Panc1 (cell line): Measurements from ENCODE around the gene CNNM2. TPM values are rescaled to one million over a fixed set of nuclear protein-coding genes. Genes with fewer than 3 reads are reported as not detected.
"Not testable (repeated sequence)": the region's sequence is repeated elsewhere in the genome, so short reads cannot be mapped to it uniquely, and the experiment has no call there.

Experiments used
- ATAC-seq: fragments of 200-7000 bp; cut with Tn5 transposase; 2 replicates; pipeline ENCODE4 v1.9.1; 2020; ENCODE audit warnings: mild to moderate bottlenecking, moderate library complexity
- BruUV-seq: library from RNA; stranded (reverse); fragments of 400-500 nt; replicated peaks from 2 replicates; lab custom pipeline; 2021; lab: Mats Ljungman, UMichigan
- CTCF ChIA-PET: fragments of 300-600 bp; sonication (Branson Sonifier 250); formaldehyde crosslinking; loops from one replicate; lab custom pipeline; 2022; ENCODE audit warnings: antibody characterized with exemption; lab: Charles Lee
- POLR2A ChIA-PET: fragments of 300-600 bp; sonication (Branson Sonifier 250); formaldehyde crosslinking; loops from one replicate; lab custom pipeline; 2022; ENCODE audit warnings: antibody characterized with exemption; lab: Charles Lee
- DNase-seq: peaks from one replicate; pipeline ENCODE4 v3.0.0-alpha.2; 2010; ENCODE audit warnings: low read depth, low spot score
- H3K27ac ChIP-seq: 2 replicates; pipeline ENCODE4 v1.5.1; 2011; ENCODE audit warnings: mild to moderate bottlenecking, low read length, inconsistent platforms
- H3K27me3 ChIP-seq: fragments of 200-500 bp; sonication (Bioruptor generic); 2 replicates; pipeline ENCODE4 v1.6.0; 2014; ENCODE audit warnings: low read length, inconsistent platforms; ENCODE audit not compliant: control insufficient read depth, insufficient read depth
- H3K36me3 ChIP-seq: fragments of 200-500 bp; sonication (Bioruptor generic); 2 replicates; pipeline ENCODE4 v1.5.1; 2014; ENCODE audit warnings: inconsistent platforms, mild to moderate bottlenecking, low read length, moderate library complexity; ENCODE audit not compliant: control insufficient read depth, insufficient read depth
- H3K4me1 ChIP-seq: 2 replicates; pipeline ENCODE4 v1.5.1; 2011; ENCODE audit warnings: inconsistent platforms, mild to moderate bottlenecking, low read length, moderate library complexity; ENCODE audit not compliant: control insufficient read depth, insufficient read depth
- H3K4me3 ChIP-seq, 2 experiments: 2 replicates each; pipeline ENCODE4 v1.5.1; 2011 to 2012; ENCODE audit warnings: low read depth in 2 of 2, low read length in 2 of 2, mild to moderate bottlenecking in 2 of 2, inconsistent platforms in 1 of 2, moderate library complexity in 1 of 2
- H3K9me3 ChIP-seq: fragments of 200-500 bp; sonication (Bioruptor generic); 2 replicates; pipeline ENCODE4 v1.5.1; 2014; ENCODE audit warnings: low read depth, mild to moderate bottlenecking, inconsistent platforms, low read length, moderate library complexity; ENCODE audit not compliant: control insufficient read depth, insufficient read depth
- POLR2AphosphoS5 ChIP-seq: IDR thresholded peaks from 2 replicates; pipeline ENCODE4 v1.6.1; 2012; ENCODE audit warnings: mild to moderate bottlenecking, low read depth, low read length, moderate library complexity
- SIN3A ChIP-seq: IDR thresholded peaks from 2 replicates; pipeline ENCODE4 v1.6.1; 2012; ENCODE audit warnings: low read depth, mild to moderate bottlenecking, low read length, moderate library complexity, borderline replicate concordance; ENCODE audit not compliant: insufficient read depth
- TCF7L2 ChIP-seq: IDR thresholded peaks from 2 replicates; pipeline ENCODE4 v1.6.1; 2011; ENCODE audit warnings: mild to moderate bottlenecking, low read depth, low read length, inconsistent platforms
- in situ Hi-C: cut with HindIII; loops from 2 replicates; pipeline ENCODE4 v1.10.0; 2016; ENCODE audit warnings: low sequenced_read_pairs, low pct_unique_long_range_greater_than_20kb
- intact Hi-C: fragments of 100-400 bp; cut with micrococcal nuclease; formaldehyde crosslinking; loops from one replicate; pipeline ENCODE4 v1.10.0; 2022; ENCODE audit not compliant: unreplicated experiment
- total RNA-seq: library from RNA; stranded (reverse); gene quantifications from one replicate; pipeline ENCODE4 v1.2.1, GENCODE V29; 2021; ENCODE audit not compliant: unreplicated experiment
- TF ChIP-seq, protein P1 (sequence below): fragments of 450-650 bp; IDR thresholded peaks from 2 replicates; pipeline ENCODE4 v1.5.1; 2017; ENCODE audit warnings: mild to moderate bottlenecking
- TF ChIP-seq, protein P2 (sequence below), 2 experiments: IDR thresholded peaks; 2 replicates each; pipeline ENCODE4 v1.6.1; 2011 to 2012; ENCODE audit warnings: low read depth in 2 of 2, control low read depth in 1 of 2, low read length in 1 of 2, mild to moderate bottlenecking in 1 of 2, moderate library complexity in 1 of 2; ENCODE audit not compliant: insufficient read depth in 1 of 2

Gene CNNM2
- total RNA-seq, 1 experiment from 2014 or later = 27.1 TPM

DNA sequence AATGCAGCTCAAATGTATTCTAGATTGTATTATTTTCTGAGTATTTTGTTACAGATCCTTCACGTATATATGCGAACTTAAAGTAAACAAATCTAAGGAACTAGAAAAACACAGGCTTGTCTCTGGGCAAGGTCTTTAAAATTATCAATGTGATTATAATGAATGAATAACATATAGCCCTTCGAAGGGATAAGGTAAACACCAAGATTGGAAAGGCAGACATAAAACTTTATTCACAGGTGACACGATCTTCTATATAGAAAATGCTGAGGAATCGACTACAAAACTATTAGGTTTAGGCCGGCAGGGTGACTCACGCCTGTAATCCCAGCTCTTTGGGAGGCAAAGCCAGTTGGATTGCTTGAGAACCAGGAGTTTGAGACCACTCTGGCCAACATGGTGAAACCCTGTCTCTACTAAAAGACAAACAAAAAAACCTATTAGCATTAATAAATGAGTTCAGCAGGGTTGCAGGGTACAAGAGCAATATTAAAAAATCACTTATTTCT is 80.4 kb downstream of the CNNM2 start:
- Histone ChIP-seq H3K4me1 (peaks cover 21% of the 10 kb centered on the region), H3K27ac (peak overlapping the region; percentile 17; the same call in 1 of the 2 replicates), H3K27me3 (no peaks in the 10 kb centered on the region), H3K9me3 (no peaks in the 10 kb centered on the region), H3K4me3 (no peak overlapping the region), H3K36me3 (no peaks in the 10 kb centered on the region)
- POLR2A ChIA-PET = interaction anchor here (0.5 kb wide), 1 partner anchor 35 kb away, joined by 10 read pairs; no protein-coding TSS in a partner anchor
- no TSS peak for BruUV-seq
- TF ChIP-seq, protein P1, sequence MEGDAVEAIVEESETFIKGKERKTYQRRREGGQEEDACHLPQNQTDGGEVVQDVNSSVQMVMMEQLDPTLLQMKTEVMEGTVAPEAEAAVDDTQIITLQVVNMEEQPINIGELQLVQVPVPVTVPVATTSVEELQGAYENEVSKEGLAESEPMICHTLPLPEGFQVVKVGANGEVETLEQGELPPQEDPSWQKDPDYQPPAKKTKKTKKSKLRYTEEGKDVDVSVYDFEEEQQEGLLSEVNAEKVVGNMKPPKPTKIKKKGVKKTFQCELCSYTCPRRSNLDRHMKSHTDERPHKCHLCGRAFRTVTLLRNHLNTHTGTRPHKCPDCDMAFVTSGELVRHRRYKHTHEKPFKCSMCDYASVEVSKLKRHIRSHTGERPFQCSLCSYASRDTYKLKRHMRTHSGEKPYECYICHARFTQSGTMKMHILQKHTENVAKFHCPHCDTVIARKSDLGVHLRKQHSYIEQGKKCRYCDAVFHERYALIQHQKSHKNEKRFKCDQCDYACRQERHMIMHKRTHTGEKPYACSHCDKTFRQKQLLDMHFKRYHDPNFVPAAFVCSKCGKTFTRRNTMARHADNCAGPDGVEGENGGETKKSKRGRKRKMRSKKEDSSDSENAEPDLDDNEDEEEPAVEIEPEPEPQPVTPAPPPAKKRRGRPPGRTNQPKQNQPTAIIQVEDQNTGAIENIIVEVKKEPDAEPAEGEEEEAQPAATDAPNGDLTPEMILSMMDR = no peak
- TF ChIP-seq POLR2AphosphoS5 (no peak), TCF7L2 (no peak), SIN3A (no peak)
- TF ChIP-seq, protein P2, sequence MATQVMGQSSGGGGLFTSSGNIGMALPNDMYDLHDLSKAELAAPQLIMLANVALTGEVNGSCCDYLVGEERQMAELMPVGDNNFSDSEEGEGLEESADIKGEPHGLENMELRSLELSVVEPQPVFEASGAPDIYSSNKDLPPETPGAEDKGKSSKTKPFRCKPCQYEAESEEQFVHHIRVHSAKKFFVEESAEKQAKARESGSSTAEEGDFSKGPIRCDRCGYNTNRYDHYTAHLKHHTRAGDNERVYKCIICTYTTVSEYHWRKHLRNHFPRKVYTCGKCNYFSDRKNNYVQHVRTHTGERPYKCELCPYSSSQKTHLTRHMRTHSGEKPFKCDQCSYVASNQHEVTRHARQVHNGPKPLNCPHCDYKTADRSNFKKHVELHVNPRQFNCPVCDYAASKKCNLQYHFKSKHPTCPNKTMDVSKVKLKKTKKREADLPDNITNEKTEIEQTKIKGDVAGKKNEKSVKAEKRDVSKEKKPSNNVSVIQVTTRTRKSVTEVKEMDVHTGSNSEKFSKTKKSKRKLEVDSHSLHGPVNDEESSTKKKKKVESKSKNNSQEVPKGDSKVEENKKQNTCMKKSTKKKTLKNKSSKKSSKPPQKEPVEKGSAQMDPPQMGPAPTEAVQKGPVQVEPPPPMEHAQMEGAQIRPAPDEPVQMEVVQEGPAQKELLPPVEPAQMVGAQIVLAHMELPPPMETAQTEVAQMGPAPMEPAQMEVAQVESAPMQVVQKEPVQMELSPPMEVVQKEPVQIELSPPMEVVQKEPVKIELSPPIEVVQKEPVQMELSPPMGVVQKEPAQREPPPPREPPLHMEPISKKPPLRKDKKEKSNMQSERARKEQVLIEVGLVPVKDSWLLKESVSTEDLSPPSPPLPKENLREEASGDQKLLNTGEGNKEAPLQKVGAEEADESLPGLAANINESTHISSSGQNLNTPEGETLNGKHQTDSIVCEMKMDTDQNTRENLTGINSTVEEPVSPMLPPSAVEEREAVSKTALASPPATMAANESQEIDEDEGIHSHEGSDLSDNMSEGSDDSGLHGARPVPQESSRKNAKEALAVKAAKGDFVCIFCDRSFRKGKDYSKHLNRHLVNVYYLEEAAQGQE (IDR thresholded peaks at IDR 0.05; ENCODE audit: insufficient read depth in 1 of 2, low read depth in 2 of 2, low read length in 1 of 2) = no peak
- DNase-seq (no peak), ATAC-seq (peak; percentile 51; the same call in 1 of the 2 replicates)
- CTCF ChIA-PET = interaction anchor here (0.8 kb wide), 1 partner anchor 13 kb away, joined by 3 read pairs; no protein-coding TSS in a partner anchor
- in situ Hi-C loops (no loop called here), intact Hi-C loops (no loop called here)

DNA sequence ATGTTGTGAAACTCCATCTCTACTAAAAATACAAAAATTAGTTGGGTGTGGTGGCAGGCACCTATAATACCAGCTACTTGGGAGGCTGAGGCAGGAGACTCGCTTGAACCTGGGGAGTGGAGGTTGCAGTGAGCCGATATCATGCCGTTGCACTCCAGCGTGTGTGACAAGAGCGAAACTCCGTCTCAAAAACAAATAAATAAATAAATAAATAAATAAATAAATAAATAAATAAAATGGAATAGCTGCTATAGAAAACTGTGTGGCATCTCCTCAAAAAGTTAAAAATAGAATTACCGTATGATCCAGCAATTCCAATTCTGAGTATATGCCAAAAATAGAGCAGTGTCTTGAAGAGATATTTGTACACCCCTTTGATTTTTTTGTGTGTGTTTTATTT is 82.0 kb downstream of the CNNM2 start:
- H3K9me3 ChIP-seq, H3K27ac ChIP-seq, POLR2A ChIA-PET, DNase-seq, CTCF ChIA-PET, H3K4me3 ChIP-seq, BruUV-seq, intact Hi-C loops, H3K36me3 ChIP-seq, H3K27me3 ChIP-seq, in situ Hi-C loops, ATAC-seq: not testable (repeated sequence)
- H3K4me1 ChIP-seq = peaks cover 15% of the 10 kb centered on the region

DNA sequence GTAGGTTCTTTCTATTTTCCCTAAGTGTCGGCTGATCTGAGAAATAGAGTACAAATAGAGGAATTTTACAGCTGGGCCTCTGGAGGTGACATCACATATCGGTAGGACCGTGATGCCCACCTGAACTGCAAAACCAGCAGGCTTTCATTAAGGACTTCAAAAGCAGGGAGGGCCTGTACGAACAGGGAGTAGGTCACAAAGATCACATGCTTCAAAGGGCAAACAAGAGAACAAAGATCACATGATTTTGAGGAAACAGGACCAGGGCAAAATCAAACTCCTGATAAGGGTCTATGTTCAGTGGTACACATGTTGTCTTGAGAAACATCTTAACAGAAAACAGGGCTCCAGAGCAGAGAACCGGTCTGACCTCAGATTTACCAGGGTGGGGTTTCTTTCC is 88.9 kb downstream of the CNNM2 start:
- ChIA-PET CTCF (no interaction called here), POLR2A (no interaction called here)
- H3K4me1 ChIP-seq = no peaks in the 10 kb centered on the region
- H3K27ac ChIP-seq = no peak overlapping the region
- TF ChIP-seq, protein P1 = no peak
- TF ChIP-seq, protein P2 (IDR thresholded peaks at IDR 0.05; ENCODE audit: insufficient read depth in 1 of 2, low read depth in 2 of 2, low read length in 1 of 2) = no peak
- TF ChIP-seq SIN3A (no peak), TCF7L2 (no peak), POLR2AphosphoS5 (no peak)
- H3K27me3 ChIP-seq = no peaks in the 10 kb centered on the region
- DNase-seq = no peak
- BruUV-seq = no TSS peak
- intact Hi-C loops (no loop called here), in situ Hi-C loops (no loop called here)
- ATAC-seq = no peak
- no peak overlapping the region for H3K4me3 ChIP-seq
- H3K36me3 ChIP-seq = no peaks in the 10 kb centered on the region
- no peaks in the 10 kb centered on the region for H3K9me3 ChIP-seq
